ENCODE results near the gene ITPKB.

DNA sequence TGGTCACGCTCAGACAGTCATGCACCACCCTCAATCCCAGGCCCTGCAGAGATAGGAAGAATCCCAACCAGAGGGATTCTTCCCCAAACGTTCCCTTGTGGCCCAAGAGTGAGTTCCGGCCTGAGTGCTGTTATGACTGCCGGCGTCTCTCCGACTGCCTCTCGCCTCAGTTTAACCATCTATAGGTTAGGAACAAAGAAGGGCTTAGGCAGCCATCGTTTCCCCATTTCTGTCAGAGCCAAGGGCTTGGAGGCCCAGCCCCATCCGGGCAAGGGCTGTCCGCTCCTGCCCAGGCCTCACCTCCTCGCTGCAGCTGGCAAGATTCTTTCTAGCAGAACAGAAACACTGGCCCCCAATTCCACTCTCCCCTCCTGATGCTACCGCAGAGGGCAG lies 131.8 kb downstream of the ITPKB start:
- TF ChIP-seq, protein P1, sequence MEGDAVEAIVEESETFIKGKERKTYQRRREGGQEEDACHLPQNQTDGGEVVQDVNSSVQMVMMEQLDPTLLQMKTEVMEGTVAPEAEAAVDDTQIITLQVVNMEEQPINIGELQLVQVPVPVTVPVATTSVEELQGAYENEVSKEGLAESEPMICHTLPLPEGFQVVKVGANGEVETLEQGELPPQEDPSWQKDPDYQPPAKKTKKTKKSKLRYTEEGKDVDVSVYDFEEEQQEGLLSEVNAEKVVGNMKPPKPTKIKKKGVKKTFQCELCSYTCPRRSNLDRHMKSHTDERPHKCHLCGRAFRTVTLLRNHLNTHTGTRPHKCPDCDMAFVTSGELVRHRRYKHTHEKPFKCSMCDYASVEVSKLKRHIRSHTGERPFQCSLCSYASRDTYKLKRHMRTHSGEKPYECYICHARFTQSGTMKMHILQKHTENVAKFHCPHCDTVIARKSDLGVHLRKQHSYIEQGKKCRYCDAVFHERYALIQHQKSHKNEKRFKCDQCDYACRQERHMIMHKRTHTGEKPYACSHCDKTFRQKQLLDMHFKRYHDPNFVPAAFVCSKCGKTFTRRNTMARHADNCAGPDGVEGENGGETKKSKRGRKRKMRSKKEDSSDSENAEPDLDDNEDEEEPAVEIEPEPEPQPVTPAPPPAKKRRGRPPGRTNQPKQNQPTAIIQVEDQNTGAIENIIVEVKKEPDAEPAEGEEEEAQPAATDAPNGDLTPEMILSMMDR (IDR thresholded peaks at IDR 0.05; ENCODE audit: low read length), result no peak
- no peak for TF ChIP-seq EZH2 (optimal IDR thresholded peaks at IDR 0.05; ENCODE audit: low read depth, low read length)
- no peak for TF ChIP-seq EZH2phosphoT487 (IDR thresholded peaks at IDR 0.05; ENCODE audit: low read length)

Measured in MM.1S (cell line).